ENCODE measurements around the gene TLCD4. TPM values are rescaled to one million over a fixed set of nuclear protein-coding genes. Genes with fewer than 3 reads are reported as not detected.
A peak's percentile ranks its signal among the peaks of the same experiment; 100 is the strongest.

Gene TLCD4
- total RNA-seq, 1 experiment from 2014 or later: 1.8 TPM

- H3K27ac ChIP-seq (ENCODE audit: insufficient read length, low read depth, low read length): no peak overlapping the region
- H3K9ac ChIP-seq (ENCODE audit: extremely low read depth, insufficient read length, low read length): no peak overlapping the region
- Mint-ChIP-seq H3K4me3 (no peak overlapping the region), H3K27me3 (ENCODE audit: low read depth) (no peaks in the 10 kb centered on the region; the same call in 1 of the 2 replicates), H3K36me3 (ENCODE audit: insufficient read depth in 1 of 3, low read depth in 3 of 3) (no peaks in the 10 kb centered on the region), H3K27ac (peak overlapping the region in 1 of 3 experiments; percentile 57; a peak in 1 of 7 replicates), H3K9me3 (no peaks in the 10 kb centered on the region), H3K4me1 (peaks cover 7 to 9% of the 10 kb centered on the region in 2 experiments; a peak in 3 of 4 replicates)
- H3K79me1 ChIP-seq (ENCODE audit: insufficient read depth, low read depth, low read length, poor library complexity, severe bottlenecking): no peaks in the 10 kb centered on the region
- H3K27me3 ChIP-seq (ENCODE audit: insufficient read depth, low read length): no peaks in the 10 kb centered on the region
- no peak overlapping the region for H3K4me2 ChIP-seq (ENCODE audit: insufficient read depth, insufficient read length, low read length)
- no peak overlapping the region for H2BK15ac ChIP-seq (ENCODE audit: low read depth, low read length)
- H4K20me1 ChIP-seq (ENCODE audit: control insufficient read depth, insufficient read depth, insufficient read length): no peaks in the 10 kb centered on the region
- no peak overlapping the region for H3K56ac ChIP-seq (ENCODE audit: insufficient read length, low read depth, low read length)
- no peak for DNase-seq
- no peak overlapping the region for H2BK120ac ChIP-seq (ENCODE audit: low read depth, low read length, poor library complexity, severe bottlenecking)
- no peaks in the 10 kb centered on the region for H3K79me2 ChIP-seq (ENCODE audit: insufficient read depth, low read length)
- H3K14ac ChIP-seq (ENCODE audit: insufficient read depth, low read length): no peak overlapping the region
- H2AK5ac ChIP-seq (ENCODE audit: insufficient read length, low read length): no peak overlapping the region
- H2BK5ac ChIP-seq (ENCODE audit: insufficient read length, low read length): no peak overlapping the region
- peaks cover 4% of the 10 kb centered on the region for H3K23me2 ChIP-seq (ENCODE audit: insufficient read length, low read depth, low read length, poor library complexity, severe bottlenecking)
- H3T11ph ChIP-seq (ENCODE audit: low read length): no peak overlapping the region
- no peaks in the 10 kb centered on the region for H3K9me3 ChIP-seq (ENCODE audit: control insufficient read depth, low read depth, low read length)
- H4K5ac ChIP-seq (ENCODE audit: insufficient read length, low read depth, low read length): no peak overlapping the region
- TF ChIP-seq CTCF (conservative IDR thresholded peaks at IDR 0.05): no peak
- H3K18ac ChIP-seq (ENCODE audit: insufficient read length, low read depth, low read length): no peak overlapping the region
- H3K4me1 ChIP-seq (ENCODE audit: insufficient read depth, low read length): peaks cover under 1% of the 10 kb centered on the region; the same call in 1 of the 2 replicates
- H3K23ac ChIP-seq (ENCODE audit: insufficient read length, low read depth, low read length): no peak overlapping the region
- no peak overlapping the region for H2BK12ac ChIP-seq (ENCODE audit: insufficient read length, low read depth, low read length)
- H4K8ac ChIP-seq (replicated peaks; ENCODE audit: insufficient read length, low read depth, low read length): no peak overlapping the region
- no peak overlapping the region for H2BK20ac ChIP-seq (ENCODE audit: low read depth, low read length, poor library complexity, severe bottlenecking)
- no peak overlapping the region for H2AFZ ChIP-seq (ENCODE audit: low read length)
- H4K91ac ChIP-seq (ENCODE audit: insufficient read length, low read depth, low read length): no peak overlapping the region
- no peak overlapping the region for H3K4ac ChIP-seq (ENCODE audit: low read depth, low read length)
These were observed 41.1 kb upstream of the TLCD4 start for GRCh38 chr1:95076034-95076433.

All from H9 (cell line).